GM03348 (cell line): ENCODE measurements around the gene C4orf50.

Experiments
- DNase-seq: peaks from one replicate; pipeline ENCODE4 v3.0.0; 2012; ENCODE audit warnings: low spot score

C4orf50 gene

DNA sequence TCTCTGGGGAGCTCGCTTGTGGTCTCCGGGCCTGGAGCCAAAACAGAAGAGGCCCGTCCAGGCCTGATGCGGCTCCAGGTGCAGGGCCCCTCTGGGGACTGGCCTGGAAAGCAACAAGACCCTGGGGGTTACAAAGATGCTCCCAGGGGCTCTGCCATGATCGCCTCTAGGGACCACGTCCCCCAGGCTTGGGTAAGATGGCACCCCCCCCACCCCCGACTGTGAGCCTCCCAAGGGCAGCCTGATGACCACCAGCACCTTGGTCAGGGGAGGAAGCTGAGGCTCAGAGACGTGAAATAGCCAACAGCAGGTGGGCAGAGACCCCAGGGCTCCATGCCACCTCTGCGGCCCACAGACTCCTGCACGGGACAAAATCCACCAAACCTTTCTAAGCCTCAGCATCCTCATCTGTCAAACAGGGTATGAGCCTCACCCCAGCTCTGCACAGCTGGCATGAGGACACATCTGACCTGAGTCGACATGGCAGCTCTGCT, 25.4 kb downstream of the C4orf50 start:
- DNase-seq, result no peak

DNA sequence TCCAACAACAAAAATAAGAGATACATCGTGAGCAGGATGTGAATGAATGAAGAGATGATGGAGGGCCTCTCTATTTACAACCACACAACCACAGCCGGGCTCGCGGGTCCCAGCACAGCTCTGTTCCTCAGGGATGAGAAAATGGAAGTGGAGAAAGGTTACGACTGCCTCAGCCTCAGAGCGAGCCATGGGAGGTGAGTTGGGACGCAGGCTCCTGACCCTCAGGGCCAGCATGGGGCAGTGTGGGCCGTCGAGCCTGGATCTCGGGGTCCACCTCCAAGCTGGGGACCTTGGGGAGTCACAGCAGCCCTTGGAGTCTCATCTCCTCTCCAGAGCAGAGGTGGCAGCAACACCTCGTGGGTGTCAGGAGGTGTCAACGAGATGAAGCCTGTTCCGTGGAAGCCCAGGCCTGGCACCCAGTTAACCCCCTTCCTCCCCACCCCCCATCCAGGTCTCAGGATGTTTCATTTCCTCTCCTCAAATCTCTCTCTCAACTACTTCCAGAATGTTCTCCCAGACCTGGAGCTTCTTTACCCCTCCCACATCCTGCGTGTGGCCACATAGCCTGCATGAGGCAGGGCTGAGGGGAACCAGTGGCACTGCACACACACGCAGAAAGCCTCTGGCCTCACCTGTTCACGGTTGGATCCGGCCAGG, 25.9 kb downstream of the C4orf50 start:
- DNase-seq, result no peak

DNA sequence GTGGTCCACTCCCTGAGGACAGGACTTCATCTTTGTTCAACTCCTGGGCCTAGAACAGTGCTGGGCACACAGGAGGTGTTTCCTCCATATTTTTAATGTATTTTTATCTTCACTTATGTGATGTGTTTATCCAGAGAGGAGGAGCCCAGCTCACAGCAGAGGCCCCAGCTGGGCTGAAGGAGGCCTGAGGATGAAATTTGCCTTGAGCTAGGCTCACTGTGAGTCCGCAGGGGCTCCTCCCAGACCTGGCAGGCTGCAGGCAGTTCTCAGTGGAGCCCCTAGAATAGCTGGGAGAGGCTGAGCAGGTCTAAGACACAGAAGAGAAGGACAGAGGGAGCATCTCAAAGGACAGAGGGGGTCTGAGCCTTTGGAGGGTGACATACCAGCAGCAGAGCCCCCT, 26.8 kb downstream of the C4orf50 start:
- no peak for DNase-seq

DNA sequence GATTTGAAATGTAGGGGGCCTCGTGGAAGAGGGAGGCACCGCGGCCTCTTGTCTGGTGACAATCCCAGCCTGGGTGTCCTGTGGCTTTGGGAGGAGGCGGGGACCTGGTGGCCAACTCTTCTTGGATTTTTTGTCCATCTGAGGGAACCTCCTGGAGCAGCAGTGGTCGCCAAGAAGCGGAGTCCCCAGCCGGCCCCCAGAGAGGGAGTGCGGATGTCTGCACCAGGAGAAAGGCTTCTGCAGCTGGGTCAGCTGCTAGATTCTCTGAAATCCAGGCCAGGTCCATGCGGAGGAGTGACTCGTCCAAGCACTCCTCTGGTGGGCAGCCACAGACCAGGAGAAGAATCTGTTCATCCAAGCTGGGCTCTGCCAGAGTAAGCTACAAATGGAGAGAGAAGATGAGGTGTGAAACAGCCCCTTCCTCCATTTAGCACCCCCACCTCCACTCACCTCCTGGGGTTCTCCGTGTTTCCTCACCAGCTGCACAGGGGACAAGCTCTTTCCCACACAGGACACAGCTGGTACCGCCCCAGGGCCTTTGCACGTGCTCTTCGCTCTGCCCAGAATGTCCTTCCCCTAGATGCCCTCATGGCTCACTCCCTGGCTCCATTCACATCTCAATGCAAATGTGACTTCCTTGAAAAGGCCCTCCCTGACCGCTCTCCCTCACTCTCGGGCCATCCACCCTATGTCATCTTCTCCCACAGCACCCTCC, 27.6 kb downstream of the C4orf50 start:
- no peak for DNase-seq

DNA sequence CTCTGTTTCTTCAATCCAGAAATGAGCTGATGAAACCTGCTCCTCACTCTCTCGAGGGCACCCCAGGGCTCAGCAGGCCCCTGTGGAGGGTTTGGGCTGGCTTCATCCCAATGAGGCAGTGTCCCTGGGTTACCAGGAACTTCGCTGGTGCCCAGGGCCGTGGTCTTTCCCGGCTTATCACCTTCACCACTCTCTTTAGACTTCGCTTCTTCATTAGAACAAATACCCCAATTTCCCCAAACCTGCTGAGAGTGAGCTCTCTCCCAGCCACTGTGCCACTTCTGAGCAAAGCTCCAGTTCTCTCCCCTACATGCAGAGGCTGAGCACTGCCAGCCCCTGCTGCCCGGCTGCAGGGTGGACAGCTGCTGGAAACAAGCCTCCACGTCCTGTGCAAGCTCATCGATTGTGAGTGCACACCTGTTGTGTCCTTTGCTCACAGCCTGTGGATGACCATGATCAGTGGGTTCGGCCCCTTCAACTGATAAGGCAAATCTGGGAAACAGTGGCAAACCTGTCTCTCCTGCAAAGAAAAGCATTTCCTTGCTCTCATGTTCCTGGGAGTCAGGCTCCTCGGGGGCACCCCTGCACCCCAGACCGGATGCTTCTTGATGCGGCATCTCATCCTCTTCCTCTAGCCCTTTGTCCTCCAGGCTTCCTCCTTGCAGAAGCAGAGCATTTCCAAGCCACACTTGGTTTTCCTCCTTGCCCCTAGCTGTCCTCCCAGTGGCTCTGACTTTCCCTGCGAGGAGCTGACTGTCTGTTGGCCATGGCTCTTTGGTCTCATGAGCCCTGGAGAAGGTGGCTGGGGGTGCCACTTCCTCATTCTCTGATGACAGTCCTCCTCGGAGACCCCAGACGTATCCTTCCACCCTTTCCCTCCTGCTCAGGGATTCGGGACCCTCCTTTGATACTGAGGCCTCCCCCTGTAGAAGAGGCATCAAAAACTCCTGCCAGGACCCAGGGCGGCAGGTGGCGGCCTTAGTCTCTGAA, 28.7 kb downstream of the C4orf50 start:
- DNase-seq, result no peak

DNA sequence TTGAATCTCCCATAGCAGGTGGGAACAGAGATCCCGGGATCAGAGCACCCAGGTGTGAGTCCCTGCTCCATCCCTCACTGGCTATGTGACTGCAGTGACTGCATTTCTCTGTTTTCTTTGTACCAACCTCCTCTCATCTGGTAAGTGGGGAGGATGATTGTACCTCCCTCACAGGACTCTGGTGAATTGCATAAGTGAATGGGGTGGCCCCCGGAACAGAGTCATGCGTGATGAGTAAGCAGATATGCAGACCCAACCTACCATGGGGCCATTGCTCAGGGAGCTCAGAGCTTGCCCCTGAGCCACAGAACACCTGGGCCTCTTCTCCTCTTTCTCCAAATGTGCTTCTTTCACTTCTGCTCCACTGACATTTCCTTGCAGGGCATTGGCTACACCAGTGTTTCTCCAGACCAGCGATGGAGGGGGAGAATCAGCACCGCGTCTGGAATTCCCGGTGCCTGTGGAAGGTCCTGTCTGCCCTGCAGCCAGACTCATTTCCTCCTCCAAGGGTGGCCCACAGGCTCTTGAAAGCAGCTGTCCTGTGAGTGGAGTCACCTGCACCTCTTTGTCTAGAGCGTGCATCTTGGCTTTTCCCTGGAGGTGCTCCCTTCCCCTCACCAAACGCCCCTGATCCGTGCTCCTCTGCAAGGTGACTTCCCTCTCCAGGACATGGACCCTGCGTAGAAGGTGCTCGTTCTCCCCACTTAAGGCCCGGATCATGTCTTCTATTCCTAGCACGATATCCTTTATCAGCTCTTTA, 30.0 kb downstream of the C4orf50 start:
- DNase-seq, result no peak

DNA sequence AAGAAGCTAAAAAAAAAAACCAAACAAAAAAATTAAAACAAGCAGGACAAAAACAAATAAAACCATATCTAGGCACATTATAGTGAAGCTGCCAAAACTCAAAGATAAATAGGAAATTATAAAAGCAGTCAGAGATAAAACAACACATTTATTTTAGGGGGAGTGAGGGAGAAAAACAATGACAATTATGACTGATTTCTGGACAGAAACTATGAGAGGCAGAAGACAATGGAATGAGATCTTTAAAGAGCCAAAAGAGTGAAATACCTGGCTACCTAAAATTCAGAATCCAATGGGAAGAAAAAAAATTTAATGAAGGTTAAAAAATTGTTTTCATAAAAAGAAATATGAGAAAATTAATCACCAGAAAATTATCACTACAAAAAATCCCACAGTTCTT, 33.4 kb downstream of the C4orf50 start:
- no peak for DNase-seq

DNA sequence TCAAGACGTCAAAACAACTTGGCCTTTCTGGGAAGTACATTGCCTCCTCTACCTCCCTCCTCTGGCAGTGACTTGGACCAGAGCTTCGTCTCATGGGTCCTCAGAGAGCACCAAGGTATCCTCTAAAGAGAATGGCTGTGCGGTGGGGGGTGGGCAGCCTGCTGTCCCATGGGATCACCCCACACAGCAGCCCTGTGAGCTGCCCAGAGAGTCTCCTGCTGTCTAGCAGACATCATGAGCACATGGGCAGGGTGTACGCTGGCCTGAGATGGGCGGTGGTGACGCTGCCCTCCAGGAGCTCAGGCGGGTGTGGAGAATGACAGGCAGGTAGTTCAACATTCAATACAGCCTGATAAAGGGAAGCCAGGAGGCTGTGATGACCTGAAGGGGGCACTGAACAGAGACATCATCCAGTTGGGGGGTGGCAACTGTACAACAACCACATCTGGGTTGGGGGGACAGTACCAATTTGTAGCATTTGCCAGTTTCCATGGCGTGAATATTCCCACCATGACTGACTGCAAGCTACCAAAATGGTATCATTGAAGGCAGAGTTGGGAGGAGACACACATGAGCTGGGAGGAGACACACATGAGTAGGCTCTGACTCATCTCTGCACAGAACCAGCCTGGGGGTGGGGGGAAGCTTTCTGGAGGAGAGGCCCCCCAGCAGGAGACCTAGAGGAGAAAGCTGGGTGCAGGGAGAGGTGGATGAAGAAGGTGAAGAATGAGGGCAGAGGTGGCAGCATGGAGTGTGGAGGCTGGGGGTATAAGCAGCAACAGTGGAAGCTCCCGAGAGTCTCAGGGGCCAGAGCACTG, 35.9 kb downstream of the C4orf50 start:
- no peak for DNase-seq

DNA sequence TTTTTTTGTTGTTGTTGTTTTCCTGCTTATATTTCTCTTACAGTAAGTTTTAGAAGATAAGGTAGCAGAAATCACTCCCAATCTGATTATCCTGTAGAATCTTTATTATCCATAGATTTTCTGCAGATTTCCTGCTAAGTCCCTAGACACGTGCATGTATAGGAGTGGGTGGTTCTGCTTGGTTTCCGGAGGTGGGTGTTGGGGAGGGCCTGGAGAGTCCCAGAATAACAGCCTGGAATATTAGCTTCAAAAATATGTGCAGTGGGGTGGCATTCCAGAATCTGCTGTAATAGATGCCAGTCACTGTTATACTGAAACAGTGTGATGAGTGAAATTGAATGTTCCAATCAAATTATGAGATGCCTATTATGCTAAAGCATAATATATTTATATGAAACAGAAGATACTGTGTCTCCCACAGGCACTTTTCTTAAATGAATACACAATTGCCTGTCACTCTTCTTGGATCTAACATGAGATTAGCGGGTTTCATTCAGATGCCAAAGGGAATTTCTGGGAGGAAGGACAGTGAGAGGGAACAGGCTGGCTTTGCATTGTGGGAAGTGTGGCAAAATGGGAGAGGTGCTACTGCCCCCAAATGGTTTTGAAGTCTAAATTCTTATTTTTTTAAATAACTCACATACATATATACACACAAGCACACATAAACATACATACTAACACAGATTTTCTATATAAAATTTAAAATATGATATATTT, 37.6 kb downstream of the C4orf50 start:
- DNase-seq, result no peak

DNA sequence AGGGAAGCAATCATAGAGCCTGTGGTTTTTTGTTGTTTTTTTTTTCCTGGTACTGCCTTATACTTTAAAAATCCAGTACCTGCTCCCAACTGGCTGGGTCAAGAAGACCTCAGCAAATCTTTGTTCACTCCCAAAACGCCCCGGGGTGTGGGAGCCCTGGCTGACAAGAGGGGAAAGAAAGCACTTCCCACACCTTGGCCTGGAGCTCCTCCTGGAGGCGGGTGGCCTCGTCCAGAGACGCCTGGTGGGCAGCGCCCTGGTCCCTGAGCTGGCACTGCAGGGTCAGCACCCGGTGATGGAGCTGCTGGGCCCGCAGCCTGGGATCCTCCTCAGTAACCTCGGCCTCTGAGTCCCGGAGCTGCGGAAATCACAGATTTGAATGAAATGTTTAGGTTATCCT, 38.2 kb downstream of the C4orf50 start:
- peak; percentile 39 for DNase-seq

DNA sequence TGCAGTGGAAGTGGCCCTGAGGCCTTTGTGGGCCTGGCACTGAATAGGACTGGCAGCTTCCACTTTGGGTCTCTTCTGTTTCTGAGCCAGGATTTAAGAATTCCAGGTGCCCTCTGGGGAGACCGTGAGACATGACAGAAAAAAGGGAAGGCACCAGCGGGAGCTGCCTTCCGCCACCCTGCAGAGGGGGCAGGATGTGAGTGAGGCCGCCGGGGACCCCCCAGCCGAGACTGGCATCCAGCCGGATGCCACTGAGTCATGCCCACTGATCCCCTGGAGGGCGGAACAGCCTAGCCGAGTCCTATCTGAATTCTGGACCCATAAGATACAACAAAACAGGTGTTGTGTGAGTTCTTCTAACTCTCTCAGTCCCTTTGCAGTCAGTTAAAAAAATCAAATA, 41.3 kb downstream of the C4orf50 start:
- DNase-seq, result no peak

DNA sequence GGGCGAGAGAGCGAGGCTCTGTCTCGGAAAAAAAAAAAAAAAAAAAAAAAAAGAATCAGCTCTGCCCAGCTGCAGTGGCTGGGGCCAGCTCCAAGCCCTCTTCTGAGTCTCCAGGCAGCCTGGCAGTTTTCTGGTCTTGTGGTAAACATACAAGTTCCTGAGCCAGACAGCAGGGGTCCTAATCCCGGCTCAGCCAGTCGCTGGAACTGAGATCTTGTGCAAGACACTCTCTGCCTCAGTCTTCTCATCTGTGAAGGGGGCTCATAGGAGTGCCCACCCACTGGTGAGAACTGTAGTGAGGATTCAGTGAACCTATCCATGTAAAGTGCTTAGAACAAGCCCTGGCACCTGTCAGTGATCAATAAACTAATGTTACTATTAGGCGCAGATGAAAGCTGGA, 41.8 kb downstream of the C4orf50 start:
- DNase-seq, result no peak

DNA sequence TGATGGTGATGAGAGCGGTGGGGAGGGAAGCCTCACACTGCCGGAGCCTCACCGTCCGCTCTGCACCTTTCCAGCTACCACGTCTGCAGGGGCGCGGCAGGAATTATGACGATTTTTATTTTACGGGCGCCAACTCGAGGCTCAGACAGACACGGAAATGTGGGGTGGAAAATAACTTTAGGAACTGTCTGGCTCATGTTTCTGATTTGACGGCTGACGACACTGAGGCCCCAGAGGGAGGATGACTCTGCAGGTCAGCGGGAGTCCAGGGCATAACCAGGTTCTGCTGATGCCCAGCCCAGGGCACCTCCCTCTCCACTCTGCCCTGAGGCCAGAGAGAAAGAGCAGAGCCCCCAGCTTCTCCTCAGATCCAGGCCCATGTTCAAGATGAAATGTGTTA, 43.9 kb downstream of the C4orf50 start:
- no peak for DNase-seq

DNA sequence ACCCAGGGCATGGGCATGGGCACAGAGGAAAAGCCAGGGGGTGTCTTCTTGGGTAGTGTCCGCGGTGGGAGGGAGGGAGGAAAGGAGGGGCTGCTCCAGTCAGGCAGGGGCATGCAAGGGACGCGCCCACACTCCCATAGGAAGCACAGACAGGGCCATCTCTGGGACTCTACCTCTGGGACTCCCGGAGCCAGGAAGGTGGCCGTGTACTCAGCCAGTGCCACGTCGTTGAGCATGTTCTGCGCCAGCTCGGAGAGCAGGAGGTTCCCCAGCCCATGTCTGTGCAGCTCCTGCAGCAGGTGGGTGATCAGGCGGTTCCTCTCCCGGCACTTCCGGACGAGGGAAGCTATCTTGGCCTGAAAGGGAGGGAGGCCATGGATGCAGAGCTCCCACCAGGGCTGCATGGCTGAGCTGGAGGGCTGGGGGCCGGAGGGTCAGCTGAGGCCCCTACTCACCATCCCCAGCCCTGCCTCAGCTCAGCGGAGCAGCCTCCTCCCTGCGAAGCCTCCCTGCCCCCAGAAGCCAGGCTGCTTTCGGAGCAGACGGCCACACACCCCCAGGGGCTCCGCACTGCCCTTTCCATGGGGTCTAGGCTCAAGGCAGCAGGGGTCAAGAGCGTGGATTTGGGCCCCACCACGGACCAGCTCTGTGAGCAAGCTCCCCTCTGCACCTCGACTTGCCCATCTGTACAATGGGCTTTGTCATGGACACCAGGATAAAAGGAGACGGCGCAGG, 44.6 kb downstream of the C4orf50 start:
- no peak for DNase-seq

DNA sequence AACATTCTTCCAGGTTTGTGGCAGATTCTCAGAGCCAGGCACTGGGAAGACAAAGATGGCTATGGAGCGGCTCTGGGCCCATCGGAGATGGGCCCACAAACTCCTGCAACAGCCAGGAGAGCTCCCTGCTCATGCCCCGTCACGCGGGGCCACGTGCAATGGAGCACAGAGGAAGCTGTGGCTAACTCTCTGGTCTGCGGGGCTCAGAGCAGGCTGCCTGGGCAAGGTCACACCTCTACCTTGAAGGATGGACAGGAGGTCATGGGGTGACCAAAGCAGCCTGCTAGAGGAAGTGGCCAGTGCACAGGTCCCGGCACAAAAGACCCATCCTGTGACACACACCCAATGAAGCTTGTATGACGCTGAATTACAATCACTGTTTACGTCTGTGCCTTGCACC, 45.2 kb downstream of the C4orf50 start:
- no peak for DNase-seq

DNA sequence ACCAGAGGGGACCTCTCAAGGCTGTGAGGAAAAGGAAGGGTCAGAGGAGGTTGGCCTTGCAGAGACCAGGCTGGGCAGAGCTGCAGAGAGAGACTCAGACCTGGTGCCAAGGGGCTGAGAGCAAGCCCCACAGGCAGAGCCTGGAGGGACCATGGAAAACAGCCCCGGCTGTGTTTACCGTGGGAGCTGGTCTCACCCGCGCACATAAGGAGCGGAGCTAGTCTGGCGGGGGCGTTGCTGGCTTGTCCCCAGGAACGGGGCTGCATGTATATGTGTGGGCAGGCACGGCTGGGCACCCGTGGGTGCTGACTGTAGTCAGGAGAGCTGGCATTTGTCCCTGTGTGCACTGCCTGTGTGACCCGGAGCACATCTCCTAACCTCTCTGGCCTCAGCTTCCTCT, 45.7 kb downstream of the C4orf50 start:
- DNase-seq, result no peak

DNA sequence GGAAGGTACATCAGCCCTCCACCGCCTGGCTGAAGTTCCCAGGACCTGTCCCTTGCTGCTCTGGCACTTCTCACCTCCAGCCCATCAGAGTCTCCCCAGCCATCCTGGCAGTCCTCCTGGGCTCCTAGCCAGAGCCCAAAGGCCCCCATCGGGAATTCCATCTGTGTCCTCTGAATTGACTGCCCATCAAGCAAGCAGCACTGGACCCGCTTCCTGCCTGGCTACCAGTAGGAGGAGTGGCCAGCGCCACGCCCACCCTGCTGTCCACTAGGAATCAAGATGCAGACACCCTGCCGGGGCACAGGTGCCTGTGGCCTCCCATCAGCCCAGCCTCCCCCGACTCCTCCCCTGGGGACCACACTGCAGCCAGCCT, 47.2 kb downstream of the C4orf50 start:
- DNase-seq, result no peak

DNA sequence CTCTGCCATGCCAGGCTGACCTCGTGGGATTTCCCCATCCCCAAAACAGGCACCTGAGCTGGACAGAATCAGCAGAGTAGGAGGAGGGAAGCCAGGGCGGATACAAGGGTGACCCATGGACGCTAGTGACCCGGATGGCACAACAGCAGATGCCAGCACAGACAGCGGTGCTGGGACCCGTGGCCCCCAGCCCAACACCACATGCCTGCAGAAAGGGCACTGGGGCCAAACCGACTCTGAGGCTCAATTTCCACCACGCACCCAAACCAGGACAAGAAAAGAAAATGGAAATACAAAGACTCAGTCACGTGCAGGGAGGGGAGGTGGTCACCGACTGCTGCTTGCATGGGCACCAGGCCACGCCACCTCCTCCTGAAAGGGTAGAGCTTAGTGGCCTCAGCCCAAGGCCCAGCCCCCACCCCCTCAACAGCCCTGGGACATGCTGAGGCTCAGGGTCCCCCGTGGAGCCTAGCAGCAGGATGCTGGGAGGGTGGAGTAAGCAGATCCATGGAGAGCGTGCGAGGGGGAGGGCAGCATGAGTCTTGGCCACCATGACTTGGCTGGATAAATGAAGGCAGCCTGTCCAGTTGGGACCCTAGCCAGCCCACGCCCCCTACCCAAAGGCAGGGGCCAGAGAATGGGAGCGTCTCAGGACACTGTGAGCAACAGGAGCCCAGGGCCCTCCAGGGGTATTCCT, 47.7 kb downstream of the C4orf50 start:
- no peak for DNase-seq

DNA sequence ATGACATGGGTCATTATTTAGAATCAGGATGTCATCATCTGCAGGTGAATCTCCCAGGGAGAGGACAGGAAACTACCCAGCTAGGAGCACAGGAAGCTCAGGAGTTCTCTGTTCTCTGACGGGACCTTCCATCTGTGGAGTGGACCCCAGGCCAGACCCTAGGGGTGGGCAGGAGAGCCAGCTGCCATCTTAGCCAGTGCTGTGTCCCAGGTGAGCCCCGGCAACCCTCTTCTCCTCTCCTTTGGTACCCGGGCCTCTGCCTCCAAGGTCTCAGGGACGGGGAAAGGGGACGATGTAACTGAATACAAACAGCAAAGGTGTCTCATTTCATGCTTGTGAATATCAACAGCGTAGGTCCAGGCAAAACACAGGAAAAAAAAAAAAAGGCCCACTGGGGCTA, 48.5 kb downstream of the C4orf50 start:
- no peak for DNase-seq
